Tibial nerve (tissue), 4 donors: ENCODE data around the gene CLPX. TPM values are rescaled to one million over a fixed set of nuclear protein-coding genes. Genes with fewer than 3 reads are reported as not detected.

Source experiments
- DNase-seq, 2 donors: peaks; one replicate each; pipeline ENCODE4 v3.0.0-alpha.2; 2019; ENCODE audit warnings: low spot score in 2 of 2
- H3K27ac ChIP-seq, 4 donors: fragments of 200-600 bp; sonication (generic) in 3 of 4; one replicate each; pipeline ENCODE4 v1.5.1; 2017 to 2019; ENCODE audit warnings: mild to moderate bottlenecking in 1 of 4
- H3K27me3 ChIP-seq, 2 donors: fragments of 200-600 bp; sonication (generic) in 1 of 2; one replicate each; pipeline versions ENCODE4 v1.5.1 to v1.6.0; 2017 to 2019
- H3K36me3 ChIP-seq, 3 donors: fragments of 200-600 bp; sonication (generic); one replicate each; pipeline ENCODE4 v1.5.1; 2018 to 2019
- H3K4me1 ChIP-seq, 4 donors: fragments of 200-600 bp; sonication (generic) in 3 of 4; one replicate each; pipeline ENCODE4 v1.5.1; 2017 to 2019
- H3K4me3 ChIP-seq, 4 donors: fragments of 200-600 bp; sonication (generic) in 3 of 4; one replicate each; pipeline ENCODE4 v1.5.1; 2017 to 2019; ENCODE audit warnings: mild to moderate bottlenecking in 1 of 4, moderate library complexity in 1 of 4
- H3K9me3 ChIP-seq, 4 donors: fragments of 200-600 bp; sonication (generic) in 3 of 4; one replicate each; pipeline ENCODE4 v1.5.1; 2017 to 2019
- CTCF ChIP-seq, 5 experiments: fragments of 200-600 bp in 3 of 5; fragments of 450-650 bp in 2 of 5; sonication (generic) in 3 of 5; IDR thresholded peaks; one replicate each; pipeline ENCODE4 v1.5.1; 2016 to 2019; ENCODE audit warnings: antibody characterized with exemption in 5 of 5, mild to moderate bottlenecking in 3 of 5, moderate library complexity in 2 of 5
- EP300 ChIP-seq, 2 donors: sonication (generic); formaldehyde crosslinking; IDR thresholded peaks; one replicate each; pipeline ENCODE4 v1.6.1; 2017; ENCODE audit warnings: antibody characterized with exemption in 2 of 2, mild to moderate bottlenecking in 1 of 2
- POLR2A ChIP-seq, 2 donors: fragments of 450-650 bp; IDR thresholded peaks; one replicate each; pipeline ENCODE4 v1.6.1; 2017; ENCODE audit warnings: antibody characterized with exemption in 2 of 2, mild to moderate bottlenecking in 2 of 2, moderate library complexity in 2 of 2
- WGBS, 2 donors: methylation state at CpG; one replicate each; pipeline ENCODE4 v1.1.5; 2018; 5-methylcytosine and 5-hydroxymethylcytosine counted together
- total RNA-seq, 4 donors: library from RNA; depleted of rRNA; stranded (reverse); fragments of >200 nt; gene quantifications; one replicate each; pipeline ENCODE4 v1.1.0, GENCODE V29; 2016

The CLPX gene
- total RNA-seq, 4 donors from 2014 or later = 29.5 to 96.7 (median 69.7) TPM

- DNase-seq = no peak
- H3K4me3 ChIP-seq = no peak within 1 kb of the TSS
- 54 to 57% methylated on average over 2 of the region's 2 CpGs for WGBS, 2 donors
- no peaks in the 10 kb centered on the region for H3K27me3 ChIP-seq
- no peaks in the 10 kb centered on the region for H3K4me1 ChIP-seq
- H3K27ac ChIP-seq = no peak within 1 kb of the TSS
- H3K9me3 ChIP-seq = no peaks in the 10 kb centered on the region
- H3K36me3 ChIP-seq = peaks cover 5 to 91% (median 17%) of the 10 kb centered on the region in 3 donors
- TF ChIP-seq CTCF (IDR thresholded peaks at IDR 0.05) (no peak), EP300 (IDR thresholded peaks at IDR 0.05) (no peak), POLR2A (IDR thresholded peaks at IDR 0.05) (no peak)
Observed at GRCh38 chr15:65115086-65115485, 70.1 kb downstream of the CLPX start, which contains the start of gene UBAP1L. UBAP1L (minus strand) TSS chr15:65115200; CDS start chr15:65106215, 8,985 bp downstream.

DNA sequence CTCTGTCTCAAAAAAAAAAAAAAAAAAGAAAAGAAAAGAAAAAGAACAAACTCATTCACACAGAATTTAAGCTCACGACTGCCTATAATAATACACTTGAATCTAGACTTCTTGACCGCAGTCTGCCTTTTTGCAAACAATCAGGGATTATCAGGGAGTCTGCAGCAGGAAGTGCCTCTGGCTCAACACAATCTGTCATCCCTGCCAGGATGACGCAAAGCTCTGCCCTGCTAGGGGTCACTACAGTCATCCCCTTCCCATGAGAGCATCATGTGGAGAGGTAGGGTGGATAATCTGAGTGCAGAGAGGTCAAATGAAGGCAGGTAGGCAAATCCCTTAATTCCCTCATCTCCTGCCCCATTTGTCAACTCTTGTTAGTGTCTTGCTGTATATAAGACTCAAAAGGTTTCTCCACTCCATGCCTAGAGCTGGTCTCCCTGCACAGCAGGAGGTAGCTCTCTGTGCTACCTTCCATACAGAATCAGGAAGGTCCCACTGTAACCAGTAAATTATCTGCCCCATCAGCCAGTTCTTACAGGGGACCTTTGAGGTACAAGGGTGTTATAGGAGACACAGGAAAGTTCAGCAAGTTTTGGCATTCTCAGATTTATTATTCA is 74.4 kb downstream of the CLPX start:
- TF ChIP-seq CTCF (IDR thresholded peaks at IDR 0.05) (no peak), EP300 (IDR thresholded peaks at IDR 0.05) (no peak), POLR2A (IDR thresholded peaks at IDR 0.05) (no peak)
- 36 to 40% methylated on average over 3 of the region's 3 CpGs for WGBS, 2 donors
- no peaks in the 10 kb centered on the region for H3K4me1 ChIP-seq
- H3K27ac ChIP-seq = no peak overlapping the region
- no peak overlapping the region for H3K4me3 ChIP-seq
- no peak for DNase-seq
- no peaks in the 10 kb centered on the region for H3K27me3 ChIP-seq
- peaks cover 0 to 63% (median 0%) of the 10 kb centered on the region in 3 donors for H3K36me3 ChIP-seq
- H3K9me3 ChIP-seq = no peaks in the 10 kb centered on the region

- no peak for DNase-seq
- WGBS, 2 donors = 60 to 80% methylated on average over 3 to 6 of the region's 6 CpGs
Observed at GRCh38 chr15:65106011-65106590, 79.0 kb downstream of the CLPX start.

DNA sequence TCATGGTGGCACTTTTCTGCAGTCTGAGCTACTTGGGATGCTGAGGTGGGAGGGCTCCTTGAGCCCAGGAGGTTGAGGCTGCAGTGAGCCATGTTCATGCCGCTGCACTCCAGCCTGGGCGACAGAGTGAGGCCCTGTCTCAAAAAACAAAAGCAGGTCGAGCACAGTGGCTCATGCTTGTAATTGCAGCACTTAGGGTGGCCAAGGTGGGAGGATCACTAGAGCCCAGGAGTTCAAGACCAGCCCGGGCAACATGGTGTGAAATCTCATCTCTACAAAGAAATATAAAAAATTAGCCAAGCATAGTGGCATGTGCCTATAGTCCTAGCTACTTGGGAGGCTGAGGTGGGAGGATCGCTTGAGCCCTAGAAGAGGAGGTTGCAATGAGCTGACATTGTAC is 80.1 kb downstream of the CLPX start:
- Histone ChIP-seq H3K9me3 (no peaks in the 10 kb centered on the region), H3K27me3 (no peaks in the 10 kb centered on the region), H3K27ac (no peak overlapping the region), H3K4me1 (peaks cover 0 to 10% (median 0%) of the 10 kb centered on the region in 4 donors), H3K4me3 (no peak overlapping the region), H3K36me3 (peaks cover 0 to 58% (median 3%) of the 10 kb centered on the region in 3 donors)
- TF ChIP-seq POLR2A (IDR thresholded peaks at IDR 0.05) (no peak), EP300 (IDR thresholded peaks at IDR 0.05) (no peak), CTCF (IDR thresholded peaks at IDR 0.05) (no peak)
- 81 to 85% methylated on average over 5 of the region's 5 CpGs for WGBS, 2 donors
- no peak for DNase-seq

More at GRCh38 chr15:65106011-65106590, 79.0 kb downstream of the CLPX start:
- peaks cover 0 to 53% (median 3%) of the 10 kb centered on the region in 3 donors for H3K36me3 ChIP-seq
- H3K27me3 ChIP-seq = no peaks in the 10 kb centered on the region
- TF ChIP-seq POLR2A (IDR thresholded peaks at IDR 0.05) (no peak), EP300 (IDR thresholded peaks at IDR 0.05) (no peak), CTCF (IDR thresholded peaks at IDR 0.05) (no peak)
- H3K27ac ChIP-seq = no peak overlapping the region
- H3K9me3 ChIP-seq = no peaks in the 10 kb centered on the region
- H3K4me1 ChIP-seq = peaks cover 0 to 8% (median 0%) of the 10 kb centered on the region in 4 donors
- no peak overlapping the region for H3K4me3 ChIP-seq

- 91 to 99% methylated on average over 3 of the region's 3 CpGs for WGBS, 2 donors
- TF ChIP-seq CTCF (IDR thresholded peaks at IDR 0.05) (no peak), EP300 (IDR thresholded peaks at IDR 0.05) (no peak), POLR2A (IDR thresholded peaks at IDR 0.05) (no peak)
- DNase-seq = no peak
- no peak overlapping the region for H3K4me3 ChIP-seq
- H3K4me1 ChIP-seq = peaks cover 0 to 10% (median 0%) of the 10 kb centered on the region in 4 donors
- no peak overlapping the region for H3K27ac ChIP-seq
- H3K9me3 ChIP-seq = no peaks in the 10 kb centered on the region
- no peaks in the 10 kb centered on the region for H3K27me3 ChIP-seq
- H3K36me3 ChIP-seq = peaks cover 0 to 71% (median 3%) of the 10 kb centered on the region in 3 donors
Observed at GRCh38 chr15:65102912-65103311, 82.2 kb downstream of the CLPX start.
